ENCODE data around the gene RBBP4.
"Not testable (repeated sequence)": the region's sequence is repeated elsewhere in the genome, so short reads cannot be mapped to it uniquely, and the experiment has no call there.

Gene RBBP4

DNA sequence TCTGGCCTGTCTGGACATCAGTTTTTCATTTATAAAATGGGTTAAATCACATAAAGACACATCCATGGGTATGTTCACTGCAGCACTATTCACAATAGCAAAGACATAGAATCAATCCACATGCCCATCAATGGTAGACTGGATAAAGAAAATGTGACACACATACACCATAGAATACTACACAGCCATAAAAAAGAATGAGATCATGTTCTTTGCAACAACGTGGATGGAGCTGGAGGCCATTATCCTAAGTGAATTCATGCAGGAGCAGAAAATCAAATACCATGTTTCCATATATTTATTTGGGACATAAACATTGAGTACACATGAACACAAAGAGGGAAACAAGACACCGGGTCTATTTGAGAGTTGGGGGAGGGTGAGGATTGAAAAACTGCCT lies 28.8 kb upstream of the RBBP4 start:
- no peak for DNase-seq
- H3K27ac ChIP-seq (ENCODE audit: insufficient read depth, low read length, poor library complexity, severe bottlenecking), result no peak overlapping the region
- H3K4me1 ChIP-seq (ENCODE audit: control insufficient read depth, insufficient read depth, low read length, poor library complexity, severe bottlenecking), result peaks cover 5% of the 10 kb centered on the region

DNA sequence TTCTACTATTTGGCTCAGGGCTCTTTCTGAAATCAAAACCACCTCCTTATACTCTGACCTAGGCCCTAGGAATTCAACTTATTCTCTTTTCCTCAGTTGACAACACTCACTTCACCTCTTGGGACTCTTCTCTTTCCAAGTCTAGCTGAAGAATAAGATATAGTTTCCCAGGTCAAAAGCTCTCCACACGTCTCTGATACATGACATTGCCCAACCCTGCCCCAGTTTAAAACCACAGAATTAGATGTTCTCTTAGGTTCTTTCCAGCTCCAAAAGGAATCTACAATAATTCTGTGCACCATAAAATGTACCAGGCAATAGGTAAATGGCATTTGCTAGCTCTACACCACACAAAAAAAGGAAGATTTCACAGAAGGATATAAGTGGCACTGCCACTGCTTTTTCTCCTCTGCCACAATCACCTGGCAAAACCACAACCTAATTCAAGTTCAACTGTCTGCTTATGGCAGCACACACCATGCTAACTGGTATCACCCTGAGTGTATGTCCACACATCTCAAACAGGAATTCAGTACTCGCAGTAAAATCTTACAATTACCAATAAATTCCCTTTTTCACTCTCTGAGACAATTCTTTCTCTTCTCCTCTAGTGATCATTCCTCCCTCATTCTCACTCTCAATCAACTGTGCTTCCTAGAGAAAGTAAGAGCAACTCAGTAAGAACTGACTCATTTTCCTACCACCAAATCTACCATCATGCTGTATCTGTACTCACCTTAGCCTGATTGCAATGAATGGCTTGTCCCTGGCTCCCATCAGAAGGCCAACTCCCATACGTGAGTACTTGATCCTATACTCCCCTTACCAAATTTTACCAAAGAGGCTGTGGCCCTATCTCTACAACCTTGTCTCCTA lies 28.0 kb upstream of the RBBP4 start:
- H3K27ac ChIP-seq (ENCODE audit: insufficient read depth, low read length, poor library complexity, severe bottlenecking), result no peak overlapping the region
- DNase-seq, result no peak
- no peaks in the 10 kb centered on the region for H3K36me3 ChIP-seq (ENCODE audit: control insufficient read depth, insufficient read depth, low read length)

More for the DNA sequence above, 28.8 kb upstream of the RBBP4 start:
- Histone ChIP-seq H3K27me3 (replicated peaks; ENCODE audit: control insufficient read depth, insufficient read depth, low read length, poor library complexity, severe bottlenecking) (no peaks in the 10 kb centered on the region), H3K36me3 (ENCODE audit: control insufficient read depth, insufficient read depth, low read length) (no peaks in the 10 kb centered on the region), H3K9me3 (ENCODE audit: control insufficient read depth, low read length) (no peaks in the 10 kb centered on the region), H3K4me3 (ENCODE audit: insufficient read depth, low read depth, low read length, poor library complexity, severe bottlenecking) (no peak overlapping the region)

DNA sequence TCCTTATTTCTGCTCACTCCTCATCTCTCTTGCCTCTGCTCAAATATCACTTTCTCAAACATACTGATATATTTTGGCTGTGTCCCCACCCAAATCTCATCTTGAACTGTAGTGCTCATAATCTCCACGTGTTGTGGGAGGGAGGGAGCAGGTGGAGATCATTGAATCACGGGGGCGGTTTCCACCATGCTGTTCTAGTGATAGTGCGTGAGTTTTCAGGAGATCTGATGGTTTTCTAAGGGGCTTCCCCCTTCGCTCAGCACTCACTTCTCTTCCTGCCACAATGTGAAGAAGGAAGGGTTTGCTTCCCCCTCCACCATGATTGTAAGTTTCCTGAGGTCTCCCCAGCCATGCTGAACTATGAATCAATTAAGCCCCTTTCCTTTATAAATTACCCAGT lies 27.2 kb upstream of the RBBP4 start:
- H3K4me1 ChIP-seq (ENCODE audit: control insufficient read depth, insufficient read depth, low read length, poor library complexity, severe bottlenecking), result peaks cover 5% of the 10 kb centered on the region
- H3K27me3 ChIP-seq (replicated peaks; ENCODE audit: control insufficient read depth, insufficient read depth, low read length, poor library complexity, severe bottlenecking), result no peaks in the 10 kb centered on the region
- no peaks in the 10 kb centered on the region for H3K9me3 ChIP-seq (ENCODE audit: control insufficient read depth, low read length)
- no peak overlapping the region for H3K27ac ChIP-seq (ENCODE audit: insufficient read depth, low read length, poor library complexity, severe bottlenecking)
- no peak for DNase-seq
- H3K4me3 ChIP-seq (ENCODE audit: insufficient read depth, low read depth, low read length, poor library complexity, severe bottlenecking), result no peak overlapping the region
- H3K36me3 ChIP-seq (ENCODE audit: control insufficient read depth, insufficient read depth, low read length), result peaks cover 3% of the 10 kb centered on the region

More for the DNA sequence above, 28.0 kb upstream of the RBBP4 start:
- Histone ChIP-seq H3K27me3 (replicated peaks; ENCODE audit: control insufficient read depth, insufficient read depth, low read length, poor library complexity, severe bottlenecking) (no peaks in the 10 kb centered on the region), H3K9me3 (ENCODE audit: control insufficient read depth, low read length) (no peaks in the 10 kb centered on the region), H3K4me3 (ENCODE audit: insufficient read depth, low read depth, low read length, poor library complexity, severe bottlenecking) (no peak overlapping the region), H3K4me1 (ENCODE audit: control insufficient read depth, insufficient read depth, low read length, poor library complexity, severe bottlenecking) (peaks cover 5% of the 10 kb centered on the region)

DNA sequence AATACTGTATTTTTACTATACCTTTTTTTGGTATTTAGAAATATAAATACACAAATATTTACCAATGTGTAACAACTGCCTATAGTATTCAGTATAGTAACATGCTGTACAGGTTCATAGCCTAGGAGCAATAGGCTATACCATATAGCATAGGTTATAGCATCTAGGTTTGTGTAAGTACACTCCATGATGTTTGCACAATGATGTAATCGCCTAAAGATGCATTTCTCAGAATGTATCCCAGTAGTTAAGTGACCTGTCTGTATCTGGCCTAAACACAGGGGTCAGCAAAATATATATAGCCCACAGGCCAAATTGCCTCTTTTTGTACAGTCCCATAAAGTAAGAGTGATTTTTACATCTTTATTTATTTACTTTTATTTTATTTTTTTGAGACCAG lies 24.8 kb upstream of the RBBP4 start:
- H3K36me3 ChIP-seq (ENCODE audit: control insufficient read depth, insufficient read depth, low read length), result peaks cover 8% of the 10 kb centered on the region
- no peaks in the 10 kb centered on the region for H3K9me3 ChIP-seq (ENCODE audit: control insufficient read depth, low read length)
- H3K4me3 ChIP-seq (ENCODE audit: insufficient read depth, low read depth, low read length, poor library complexity, severe bottlenecking), result no peak overlapping the region
- H3K27ac ChIP-seq (ENCODE audit: insufficient read depth, low read length, poor library complexity, severe bottlenecking), result no peak overlapping the region
- no peak for DNase-seq
- peaks cover 5% of the 10 kb centered on the region for H3K4me1 ChIP-seq (ENCODE audit: control insufficient read depth, insufficient read depth, low read length, poor library complexity, severe bottlenecking)
- no peaks in the 10 kb centered on the region for H3K27me3 ChIP-seq (replicated peaks; ENCODE audit: control insufficient read depth, insufficient read depth, low read length, poor library complexity, severe bottlenecking)

DNA sequence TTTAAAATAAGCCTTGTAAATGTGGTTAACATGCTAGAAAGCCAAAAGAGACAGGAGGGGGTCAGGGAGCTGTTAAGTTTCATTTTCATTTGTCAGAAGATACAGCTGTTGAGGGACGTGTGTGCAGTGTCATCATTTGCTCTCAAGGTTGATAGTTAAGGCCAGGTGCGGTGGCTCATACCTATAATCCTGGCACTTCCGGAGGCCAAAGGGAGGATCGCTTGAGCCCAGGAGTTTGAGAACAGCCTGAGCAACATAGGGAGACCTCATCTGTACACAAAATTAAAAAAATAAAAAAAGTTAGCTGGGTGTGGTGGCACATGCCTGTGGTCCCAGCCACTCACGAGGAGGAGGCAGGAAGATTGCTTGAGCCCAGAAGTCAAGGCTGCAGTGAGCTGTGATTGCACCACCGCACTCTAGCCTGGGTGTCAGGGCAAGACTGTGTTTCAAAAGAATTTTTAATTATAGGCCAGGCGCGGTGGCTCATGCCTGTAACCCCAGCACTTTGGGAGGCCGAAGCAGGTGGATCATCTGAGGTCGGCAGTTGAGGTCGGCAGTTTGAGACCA lies 23.3 kb upstream of the RBBP4 start:
- Histone ChIP-seq H3K36me3 (ENCODE audit: control insufficient read depth, insufficient read depth, low read length) (peaks cover 9% of the 10 kb centered on the region), H3K4me1 (ENCODE audit: control insufficient read depth, insufficient read depth, low read length, poor library complexity, severe bottlenecking) (peaks cover 5% of the 10 kb centered on the region), H3K9me3 (ENCODE audit: control insufficient read depth, low read length) (no peaks in the 10 kb centered on the region), H3K4me3 (ENCODE audit: insufficient read depth, low read depth, low read length, poor library complexity, severe bottlenecking) (no peak overlapping the region), H3K27me3 (replicated peaks; ENCODE audit: control insufficient read depth, insufficient read depth, low read length, poor library complexity, severe bottlenecking) (no peaks in the 10 kb centered on the region), H3K27ac (ENCODE audit: insufficient read depth, low read length, poor library complexity, severe bottlenecking) (no peak overlapping the region)
- DNase-seq, result no peak

DNA sequence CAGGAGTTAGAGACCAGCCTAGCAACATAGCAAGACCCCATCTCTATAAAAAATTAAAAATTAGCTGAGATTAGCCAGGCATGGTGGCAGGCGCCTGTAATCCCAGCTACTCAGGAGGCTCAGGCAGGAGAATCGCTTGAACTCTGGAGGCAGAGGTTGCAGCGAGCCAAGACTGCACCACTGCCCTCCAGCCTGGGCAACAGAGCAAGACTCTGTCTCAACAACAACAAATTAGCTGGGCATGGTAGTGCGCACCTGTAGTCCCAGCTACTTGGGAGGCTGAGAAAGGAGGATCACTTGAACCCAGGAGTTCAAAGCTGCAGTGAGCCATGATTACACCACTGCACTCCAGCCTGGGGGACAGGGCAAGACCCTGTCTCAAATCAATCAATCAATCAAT lies 20.8 kb upstream of the RBBP4 start:
- not testable (repeated sequence) for H3K27ac ChIP-seq (ENCODE audit: insufficient read depth, low read length, poor library complexity, severe bottlenecking); H3K9me3 ChIP-seq (ENCODE audit: control insufficient read depth, low read length); DNase-seq; H3K27me3 ChIP-seq (replicated peaks; ENCODE audit: control insufficient read depth, insufficient read depth, low read length, poor library complexity, severe bottlenecking); H3K4me1 ChIP-seq (ENCODE audit: control insufficient read depth, insufficient read depth, low read length, poor library complexity, severe bottlenecking); H3K4me3 ChIP-seq (ENCODE audit: insufficient read depth, low read depth, low read length, poor library complexity, severe bottlenecking)
- H3K36me3 ChIP-seq (ENCODE audit: control insufficient read depth, insufficient read depth, low read length), result peaks cover 18% of the 10 kb centered on the region

DNA sequence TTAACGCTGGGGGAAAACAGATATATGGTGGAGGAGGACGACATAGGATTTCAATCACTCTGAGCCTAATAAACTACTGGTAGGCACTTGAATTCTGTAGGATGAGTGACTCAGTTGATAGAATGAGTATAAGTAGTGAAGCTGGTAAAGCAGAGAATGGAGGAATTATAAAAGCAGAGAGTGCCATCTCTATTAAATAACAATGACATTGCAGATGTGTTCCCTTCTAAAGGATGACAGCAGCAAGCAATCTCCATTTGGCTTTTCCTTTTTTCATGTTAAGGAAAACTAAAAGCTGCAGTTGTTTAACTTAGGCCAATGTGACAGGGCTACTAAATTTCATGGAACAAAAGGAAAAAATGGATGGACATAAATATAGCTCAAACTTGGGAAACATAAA lies 18.2 kb upstream of the RBBP4 start:
- Histone ChIP-seq H3K4me1 (ENCODE audit: control insufficient read depth, insufficient read depth, low read length, poor library complexity, severe bottlenecking) (no peaks in the 10 kb centered on the region), H3K9me3 (ENCODE audit: control insufficient read depth, low read length) (no peaks in the 10 kb centered on the region), H3K4me3 (ENCODE audit: insufficient read depth, low read depth, low read length, poor library complexity, severe bottlenecking) (no peak overlapping the region), H3K27me3 (replicated peaks; ENCODE audit: control insufficient read depth, insufficient read depth, low read length, poor library complexity, severe bottlenecking) (no peaks in the 10 kb centered on the region), H3K27ac (ENCODE audit: insufficient read depth, low read length, poor library complexity, severe bottlenecking) (no peak overlapping the region), H3K36me3 (ENCODE audit: control insufficient read depth, insufficient read depth, low read length) (peaks cover 18% of the 10 kb centered on the region)
- no peak for DNase-seq

DNA sequence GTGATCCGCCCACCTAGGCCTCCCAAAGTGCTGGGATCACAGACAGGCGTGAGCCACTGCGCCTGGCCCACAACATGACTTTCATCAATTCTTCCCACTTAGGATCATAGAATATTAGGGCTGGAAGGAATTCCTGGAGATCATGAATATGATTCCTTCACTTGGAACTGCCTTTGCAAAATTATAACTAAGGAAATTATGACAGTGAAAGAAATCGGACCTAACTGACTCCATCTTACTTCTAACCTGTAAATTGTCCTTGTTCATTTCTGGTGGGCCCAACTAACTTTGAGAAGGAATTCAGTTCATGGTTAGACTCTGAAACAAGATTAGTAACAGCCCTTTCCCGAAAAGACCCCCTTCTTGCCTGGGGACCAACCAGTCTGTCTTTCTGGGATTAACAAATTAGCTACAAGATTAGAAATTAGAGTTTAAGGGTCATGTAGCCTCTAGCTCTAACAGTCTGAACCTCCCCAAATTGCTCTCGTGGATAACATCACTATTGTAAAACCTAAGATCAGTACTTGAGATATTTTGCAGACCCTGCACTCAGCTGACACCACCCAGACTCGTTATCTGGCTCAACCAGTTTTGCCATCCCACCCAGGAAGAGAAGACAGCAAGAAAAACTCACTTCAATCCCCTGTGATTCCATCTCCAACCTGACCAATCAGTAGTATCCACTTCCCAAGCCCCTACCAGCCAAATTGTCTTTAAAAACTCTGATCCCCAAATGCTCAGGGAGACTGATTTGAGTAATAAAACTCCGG lies 15.3 kb upstream of the RBBP4 start:
- no peak overlapping the region for H3K4me3 ChIP-seq (ENCODE audit: insufficient read depth, low read depth, low read length, poor library complexity, severe bottlenecking)
- H3K36me3 ChIP-seq (ENCODE audit: control insufficient read depth, insufficient read depth, low read length), result peaks cover 10% of the 10 kb centered on the region
- H3K9me3 ChIP-seq (ENCODE audit: control insufficient read depth, low read length), result no peaks in the 10 kb centered on the region
- H3K4me1 ChIP-seq (ENCODE audit: control insufficient read depth, insufficient read depth, low read length, poor library complexity, severe bottlenecking), result no peaks in the 10 kb centered on the region
- DNase-seq, result no peak
- H3K27ac ChIP-seq (ENCODE audit: insufficient read depth, low read length, poor library complexity, severe bottlenecking), result no peak overlapping the region
- H3K27me3 ChIP-seq (replicated peaks; ENCODE audit: control insufficient read depth, insufficient read depth, low read length, poor library complexity, severe bottlenecking), result no peaks in the 10 kb centered on the region

DNA sequence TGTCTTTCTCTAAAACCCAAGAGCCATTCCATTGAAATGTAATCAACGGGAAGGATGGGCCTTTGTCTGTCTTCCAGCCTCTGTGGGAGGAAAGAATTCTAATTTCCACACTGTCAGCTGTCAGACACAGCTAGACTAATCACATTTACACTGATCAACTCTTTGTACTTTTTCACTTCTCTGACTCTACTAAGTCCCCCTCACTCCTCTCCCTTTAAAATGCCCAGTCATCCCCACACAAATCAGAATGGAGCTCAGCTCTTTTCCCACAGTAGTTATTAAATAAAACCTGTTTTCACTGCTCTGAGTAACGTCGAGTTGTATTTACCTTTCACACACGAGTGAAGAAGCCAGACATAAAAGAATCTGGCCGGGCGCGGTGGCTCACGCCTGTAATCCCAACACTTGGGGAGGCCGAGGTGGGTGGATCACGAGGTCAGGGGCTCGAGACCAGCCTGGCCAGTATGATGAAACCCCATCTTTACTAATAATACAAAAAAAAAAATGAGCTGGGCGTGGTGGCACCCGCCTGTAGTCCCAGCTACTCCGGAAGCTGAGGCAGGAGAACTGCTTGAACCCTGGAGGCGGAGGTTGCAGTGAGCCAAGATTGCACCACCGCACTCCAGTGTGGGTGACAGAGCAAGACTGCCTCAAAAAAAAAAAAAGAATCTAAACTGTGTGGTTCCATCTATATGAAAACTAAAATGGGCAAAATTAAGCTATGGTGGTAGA lies 13.9 kb upstream of the RBBP4 start:
- Histone ChIP-seq H3K9me3 (ENCODE audit: control insufficient read depth, low read length) (no peaks in the 10 kb centered on the region), H3K4me3 (ENCODE audit: insufficient read depth, low read depth, low read length, poor library complexity, severe bottlenecking) (no peak overlapping the region), H3K27me3 (replicated peaks; ENCODE audit: control insufficient read depth, insufficient read depth, low read length, poor library complexity, severe bottlenecking) (no peaks in the 10 kb centered on the region), H3K36me3 (ENCODE audit: control insufficient read depth, insufficient read depth, low read length) (peaks cover 10% of the 10 kb centered on the region), H3K4me1 (ENCODE audit: control insufficient read depth, insufficient read depth, low read length, poor library complexity, severe bottlenecking) (no peaks in the 10 kb centered on the region), H3K27ac (ENCODE audit: insufficient read depth, low read length, poor library complexity, severe bottlenecking) (no peak overlapping the region)
- DNase-seq, result no peak

All from effector memory CD4-positive, alpha-beta T cell (primary cell).